ENCODE data around the gene TNFRSF13B.

TNFRSF13B gene

DNA sequence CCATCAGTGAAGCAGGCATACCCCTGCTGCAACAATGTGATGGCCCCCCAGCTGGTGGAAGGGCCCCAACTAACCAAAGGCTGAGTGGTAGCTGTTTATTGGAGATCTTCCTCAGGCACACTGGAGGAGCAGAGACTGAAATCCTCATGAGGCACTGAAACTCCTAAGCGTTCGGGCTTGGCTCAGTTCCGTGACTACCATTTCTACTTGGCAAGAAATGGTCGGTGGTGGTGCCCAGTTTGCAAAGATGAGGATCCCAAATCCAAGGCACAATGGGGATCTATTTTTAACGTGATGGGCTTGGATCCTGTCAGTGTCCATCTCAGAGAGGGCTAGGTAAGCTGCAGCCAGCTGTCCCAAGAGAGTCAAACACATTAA is 82.8 kb downstream of the TNFRSF13B start:
- TF ChIP-seq CTCF (IDR thresholded peaks at IDR 0.05; ENCODE audit: low read depth, low read length): no peak
- no peak for DNase-seq
- H3K9me3 ChIP-seq (ENCODE audit: severe bottlenecking): no peaks in the 10 kb centered on the region
- no peaks in the 10 kb centered on the region for H3K36me3 ChIP-seq
- no peak overlapping the region for H3K4me3 ChIP-seq (ENCODE audit: low read depth, low read length)
- no peak overlapping the region for H3K27ac ChIP-seq
- no peaks in the 10 kb centered on the region for H3K27me3 ChIP-seq (ENCODE audit: insufficient read depth, low read depth, severe bottlenecking)

All from WERI-Rb-1 (cell line).